CD8-positive, alpha-beta memory T cell (primary cell): ENCODE results near the gene GLO1. TPM values are rescaled to one million over a fixed set of nuclear protein-coding genes. Genes with fewer than 3 reads are reported as not detected.

ENCODE experiments used
- CTCF ChIA-PET: fragments of 350-600 bp; sonication (Branson Sonifier 250); formaldehyde crosslinking; loops from one replicate; lab custom pipeline; 2021; ENCODE audit warnings: antibody characterized with exemption; lab: Charles Lee
- POLR2A ChIA-PET: fragments of 350-600 bp; sonication (Branson Sonifier 250); formaldehyde crosslinking; loops from one replicate; lab custom pipeline; 2021; ENCODE audit warnings: antibody characterized with exemption; lab: Charles Lee
- DNase-seq, 5 donors: peaks; one replicate each; pipeline versions ENCODE4 v3.0.0 to v3.0.0-alpha.2; 2020 to 2022; ENCODE audit warnings: mixed read lengths in 1 of 5
- H3K27ac ChIP-seq: one replicate; pipeline ENCODE4 v1.7.0; 2013; ENCODE audit warnings: low read depth, mild to moderate bottlenecking, low read length, moderate library complexity
- H3K27me3 ChIP-seq: 2 replicates; pipeline ENCODE4 v1.7.0; 2013; ENCODE audit warnings: low read length, mild to moderate bottlenecking; ENCODE audit not compliant: insufficient read depth, poor library complexity, severe bottlenecking
- H3K36me3 ChIP-seq: 2 replicates; pipeline ENCODE4 v1.7.0; 2013; ENCODE audit warnings: mild to moderate bottlenecking, low read length, moderate library complexity; ENCODE audit not compliant: insufficient read depth
- H3K4me1 ChIP-seq: 2 replicates; pipeline ENCODE4 v1.7.0; 2013; ENCODE audit warnings: mild to moderate bottlenecking, low read length, moderate library complexity; ENCODE audit not compliant: insufficient read depth
- H3K4me3 ChIP-seq: 2 replicates; pipeline ENCODE4 v1.7.0; 2013; ENCODE audit warnings: mild to moderate bottlenecking, low read length
- H3K9me3 ChIP-seq: 2 replicates; pipeline ENCODE4 v1.7.0; 2013; ENCODE audit warnings: mild to moderate bottlenecking, low read length
- H3K27ac Mint-ChIP-seq, 8 donors: one replicate each; pipeline ENCODE4 v1.8.0; 2020 to 2021; ENCODE audit warnings: mixed read lengths in 8 of 8, mild to moderate bottlenecking in 6 of 8, inconsistent platforms in 3 of 8, moderate library complexity in 3 of 8
- H3K27me3 Mint-ChIP-seq, 2 donors: one replicate each; pipeline ENCODE4 v1.8.0; 2020 to 2021; ENCODE audit warnings: mixed read lengths in 2 of 2, mild to moderate bottlenecking in 1 of 2, moderate library complexity in 1 of 2
- H3K36me3 Mint-ChIP-seq, 3 donors: one replicate each; pipeline ENCODE4 v1.8.0; 2020 to 2021; ENCODE audit warnings: mixed read lengths in 3 of 3, inconsistent platforms in 1 of 3, mild to moderate bottlenecking in 1 of 3
- H3K4me1 Mint-ChIP-seq, 3 donors: one replicate each; pipeline ENCODE4 v1.8.0; 2020 to 2021; ENCODE audit warnings: mixed read lengths in 3 of 3, inconsistent platforms in 1 of 3, mild to moderate bottlenecking in 1 of 3
- H3K4me3 Mint-ChIP-seq, 7 donors: one replicate each; pipeline ENCODE4 v1.8.0; 2020 to 2021; ENCODE audit warnings: mixed read lengths in 7 of 7, mild to moderate bottlenecking in 6 of 7, moderate library complexity in 4 of 7, inconsistent platforms in 2 of 7
- H3K9me3 Mint-ChIP-seq, 5 donors: one replicate each; pipeline ENCODE4 v1.8.0; 2020 to 2022; ENCODE audit warnings: mixed read lengths in 5 of 5, mild to moderate bottlenecking in 3 of 5, moderate library complexity in 2 of 5, inconsistent platforms in 1 of 5
- polyA plus RNA-seq: library from polyadenylated mRNA; unstranded; fragments of 300-500 nt; fragmentation: Illumina TruSeq; gene quantifications from one replicate; pipeline ENCODE4 v1.2.3, GENCODE V29; 2021
- total RNA-seq, 2 experiments: library from RNA; stranded (reverse); gene quantifications; one replicate each; pipeline ENCODE4 v1.2.3, GENCODE V29; 2021

GLO1 gene
- total and polyA plus RNA-seq, 3 experiments from 2014 or later: 98.9 to 157 (median 153) TPM

DNA sequence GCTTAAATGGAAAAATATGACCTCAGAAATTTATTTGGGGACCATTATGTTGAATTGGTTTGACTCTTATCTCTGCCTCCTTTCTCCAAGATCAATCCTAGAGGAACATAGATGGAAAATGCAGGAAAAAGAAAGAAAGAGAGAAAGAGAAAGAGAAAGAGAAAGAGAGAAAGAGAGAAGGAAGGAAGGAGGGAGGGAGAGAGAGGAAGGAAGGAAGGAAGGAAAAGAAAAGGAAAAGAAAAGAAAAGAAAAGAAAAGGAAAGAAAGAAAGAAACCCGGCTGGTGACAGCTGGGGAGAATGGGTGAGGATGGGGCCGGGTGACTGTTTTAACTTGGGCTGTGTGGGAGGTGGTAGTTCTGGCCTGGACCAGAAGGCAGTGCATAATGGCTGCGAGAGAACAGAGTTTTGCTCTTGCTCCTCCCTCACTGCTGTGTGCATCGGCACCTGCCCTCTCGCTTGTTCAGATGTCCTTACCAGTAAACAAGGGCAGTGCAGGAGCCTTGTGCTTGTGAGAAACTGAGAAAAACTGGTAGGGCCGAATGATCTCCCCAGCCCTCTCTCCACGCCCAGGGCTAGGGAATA is 24.7 kb downstream of the GLO1 start:
- DNase-seq: no peak
- Histone ChIP-seq H3K36me3 (peaks cover 10% of the 10 kb centered on the region), H3K27me3 (no peaks in the 10 kb centered on the region), H3K4me1 (peaks cover 6% of the 10 kb centered on the region), H3K4me3 (no peak overlapping the region), H3K27ac (no peak overlapping the region), H3K9me3 (no peaks in the 10 kb centered on the region)
- H3K27ac Mint-ChIP-seq: peak overlapping the region in 4 of 8 donors; percentile 26 to 75 (median 49)
- H3K4me1 Mint-ChIP-seq: peaks cover 7 to 10% (median 7%) of the 10 kb centered on the region in 3 donors
- H3K9me3 Mint-ChIP-seq: no peaks in the 10 kb centered on the region
- ChIA-PET POLR2A (interaction anchor here (0.6 kb wide), 1 partner anchor 70 kb away, joined by 3 read pairs; no protein-coding TSS in a partner anchor), CTCF (interaction anchor here (1.1 kb wide), 1 partner anchor 10 kb away, joined by 3 read pairs; no protein-coding TSS in a partner anchor)
- peaks cover 7 to 68% (median 19%) of the 10 kb centered on the region in 3 donors for H3K36me3 Mint-ChIP-seq
- H3K4me3 Mint-ChIP-seq: no peak overlapping the region
- no peaks in the 10 kb centered on the region for H3K27me3 Mint-ChIP-seq

DNA sequence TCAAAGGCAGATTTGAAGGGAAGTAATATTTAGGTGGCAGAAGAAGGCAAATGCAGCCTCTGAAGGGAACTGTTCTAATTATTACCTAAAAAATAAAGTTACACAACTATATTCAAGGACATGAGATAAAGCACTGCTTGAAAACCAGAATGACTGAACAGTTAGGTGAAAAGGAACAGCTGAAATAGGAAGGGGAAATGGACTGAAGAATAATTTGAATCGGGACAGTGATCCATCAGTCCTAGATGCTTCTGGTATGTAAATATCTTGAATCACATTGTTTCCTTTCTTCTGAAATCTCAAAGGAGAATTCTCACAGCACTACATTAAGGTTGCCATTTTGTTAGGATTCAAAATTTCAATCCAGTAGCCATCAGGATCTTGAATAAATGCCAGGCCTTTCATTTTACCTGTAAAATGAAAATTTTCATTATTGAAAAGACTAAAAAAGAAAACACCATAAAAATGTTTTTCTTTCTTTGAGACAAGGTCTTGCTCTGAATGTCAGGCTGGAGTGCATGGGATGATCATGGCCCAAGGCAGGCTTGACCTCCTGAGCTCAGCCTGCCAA is 25.9 kb downstream of the GLO1 start:
- POLR2A ChIA-PET: interaction anchor here (0.7 kb wide), 1 partner anchor 38 kb away, joined by 3 read pairs; the partner anchor contains the start of gene DNAH8
- Histone ChIP-seq H3K4me1 (peaks cover 9% of the 10 kb centered on the region), H3K36me3 (peaks cover 7% of the 10 kb centered on the region), H3K27ac (no peak overlapping the region), H3K9me3 (no peaks in the 10 kb centered on the region), H3K27me3 (no peaks in the 10 kb centered on the region), H3K4me3 (no peak overlapping the region)
- CTCF ChIA-PET: no interaction called here
- Mint-ChIP-seq H3K27me3 (no peaks in the 10 kb centered on the region), H3K27ac (peak overlapping the region in 1 of 8 donors; percentile 5), H3K9me3 (no peaks in the 10 kb centered on the region), H3K4me1 (peaks cover 7 to 17% (median 8%) of the 10 kb centered on the region in 3 donors), H3K4me3 (no peak overlapping the region), H3K36me3 (peaks cover 7 to 59% (median 19%) of the 10 kb centered on the region in 3 donors)
- no peak for DNase-seq

DNA sequence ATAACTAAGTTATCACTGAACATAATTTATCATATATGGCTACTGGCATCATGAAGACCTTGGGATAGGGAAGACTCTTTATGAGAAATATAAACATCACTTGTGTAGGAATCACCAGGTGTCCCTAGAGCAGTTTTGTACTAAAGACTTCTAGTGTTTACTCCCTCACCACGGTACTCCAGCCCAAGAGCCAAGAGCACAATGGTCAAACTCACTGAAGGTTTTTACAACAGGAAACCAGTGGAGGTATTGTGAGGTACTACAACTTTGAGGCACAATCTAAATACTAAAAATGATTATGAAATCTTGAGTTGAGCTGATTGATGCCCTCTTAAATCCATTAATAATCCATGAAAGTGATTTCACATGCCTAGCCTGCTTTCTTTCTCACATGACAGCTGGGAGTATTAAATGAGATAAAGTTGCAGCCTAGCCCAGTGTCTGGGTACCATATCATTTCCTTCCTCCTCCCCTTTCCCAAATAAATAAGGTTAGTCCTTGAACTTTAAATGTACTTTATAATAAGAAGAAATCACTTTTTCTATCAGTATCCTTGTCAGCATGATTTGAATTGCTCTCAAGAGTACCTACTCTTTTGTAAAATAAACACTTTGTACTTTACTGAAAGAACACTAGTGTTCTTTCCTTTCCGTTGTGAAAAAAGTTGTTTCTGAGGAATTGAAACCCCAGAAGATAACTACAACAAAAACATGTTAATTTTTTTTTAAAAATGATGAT is 26.5 kb downstream of the GLO1 start:
- Histone ChIP-seq H3K4me1 (peaks cover 11% of the 10 kb centered on the region), H3K27ac (no peak overlapping the region), H3K27me3 (no peaks in the 10 kb centered on the region), H3K36me3 (peaks cover under 1% of the 10 kb centered on the region), H3K9me3 (no peaks in the 10 kb centered on the region), H3K4me3 (no peak overlapping the region)
- Mint-ChIP-seq H3K9me3 (no peaks in the 10 kb centered on the region), H3K27me3 (no peaks in the 10 kb centered on the region), H3K27ac (peak overlapping the region in 3 of 8 donors; percentile 5 to 78 (median 59)), H3K4me3 (no peak overlapping the region), H3K36me3 (peaks cover 7 to 53% (median 13%) of the 10 kb centered on the region in 3 donors), H3K4me1 (peaks cover 7 to 19% (median 8%) of the 10 kb centered on the region in 3 donors)
- CTCF ChIA-PET: no interaction called here
- POLR2A ChIA-PET: interaction anchor here (0.7 kb wide), 1 partner anchor 39 kb away, joined by 3 read pairs; the partner anchor contains the start of gene DNAH8
- no peak for DNase-seq

GRCh38 chr6:38673397-38674165 is 29.4 kb downstream of the GLO1 start:
- Mint-ChIP-seq H3K9me3 (no peaks in the 10 kb centered on the region), H3K27me3 (no peaks in the 10 kb centered on the region), H3K27ac (peak overlapping the region in 3 of 8 donors; percentile 1 to 13 (median 13)), H3K36me3 (peaks cover 7 to 36% (median 12%) of the 10 kb centered on the region in 3 donors), H3K4me1 (peaks cover 7 to 19% (median 8%) of the 10 kb centered on the region in 3 donors), H3K4me3 (no peak overlapping the region)
- no peaks in the 10 kb centered on the region for H3K27me3 ChIP-seq
- H3K27ac ChIP-seq: no peak overlapping the region
- H3K9me3 ChIP-seq: no peaks in the 10 kb centered on the region
- CTCF ChIA-PET: interaction anchor here (0.9 kb wide), 1 partner anchor 41 kb away, joined by 3 read pairs; no protein-coding TSS in a partner anchor
- no peak for DNase-seq
- H3K4me3 ChIP-seq: no peak overlapping the region
- POLR2A ChIA-PET: no interaction called here
- H3K36me3 ChIP-seq: no peaks in the 10 kb centered on the region
- peaks cover 11% of the 10 kb centered on the region for H3K4me1 ChIP-seq

GRCh38 chr6:38671885-38672467 is 31.0 kb downstream of the GLO1 start:
- Mint-ChIP-seq H3K36me3 (peaks cover 7 to 24% (median 9%) of the 10 kb centered on the region in 3 donors), H3K27me3 (no peaks in the 10 kb centered on the region), H3K27ac (peak overlapping the region in 2 of 8 donors; percentile 3 to 39), H3K4me3 (no peak overlapping the region), H3K4me1 (peaks cover 7 to 19% (median 8%) of the 10 kb centered on the region in 3 donors), H3K9me3 (no peaks in the 10 kb centered on the region)
- H3K36me3 ChIP-seq: no peaks in the 10 kb centered on the region
- peak in 2 of 5 donors; percentile 15 to 29 for DNase-seq
- no peaks in the 10 kb centered on the region for H3K9me3 ChIP-seq
- H3K4me3 ChIP-seq: no peak overlapping the region
- ChIA-PET CTCF (no interaction called here), POLR2A (no interaction called here)
- no peak overlapping the region for H3K27ac ChIP-seq
- no peaks in the 10 kb centered on the region for H3K27me3 ChIP-seq
- H3K4me1 ChIP-seq: peaks cover 11% of the 10 kb centered on the region

DNA sequence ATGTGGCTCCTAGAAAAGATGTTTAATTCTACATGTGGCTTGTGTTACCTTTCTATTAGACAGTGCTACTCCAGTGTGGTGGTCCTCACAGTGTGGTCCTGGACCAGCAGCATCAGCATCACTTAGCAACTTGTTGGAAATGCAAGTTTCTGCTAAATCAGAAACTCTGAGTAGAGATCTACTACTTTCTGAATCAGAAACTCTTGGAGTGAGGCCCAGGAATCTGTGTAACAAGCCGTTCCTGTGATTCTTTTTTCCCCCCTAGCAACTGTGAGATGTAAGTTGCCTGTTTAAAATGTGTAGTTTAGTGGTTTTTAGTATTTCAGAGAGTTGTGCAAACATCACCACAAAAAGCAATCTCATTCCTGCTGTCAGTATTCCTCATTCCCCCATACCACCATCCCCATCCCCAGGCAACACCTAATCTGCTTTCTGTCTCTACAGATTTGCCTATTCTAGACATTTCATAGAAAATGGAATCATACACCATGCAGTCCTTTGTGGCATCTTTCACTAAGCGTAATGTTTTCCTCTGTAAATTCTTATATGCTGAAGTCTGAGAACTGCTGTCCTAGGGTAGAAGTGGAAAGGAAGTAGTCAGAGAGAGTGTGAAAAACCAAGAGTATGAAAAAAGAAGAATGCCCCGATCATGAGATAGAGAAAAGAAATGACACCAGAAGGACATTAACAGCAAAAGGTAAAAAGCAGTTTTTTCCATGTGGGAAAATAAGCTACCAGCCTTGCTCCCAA is 44.4 kb downstream of the GLO1 start:
- ChIA-PET CTCF (no interaction called here), POLR2A (no interaction called here)
- Mint-ChIP-seq H3K27me3 (no peaks in the 10 kb centered on the region), H3K27ac (peak overlapping the region in 3 of 8 donors; percentile 36 to 93 (median 66)), H3K36me3 (peaks cover 0 to 19% (median 7%) of the 10 kb centered on the region in 3 donors), H3K4me1 (no peaks in the 10 kb centered on the region), H3K4me3 (no peak overlapping the region), H3K9me3 (no peaks in the 10 kb centered on the region)
- Histone ChIP-seq H3K27ac (no peak overlapping the region), H3K9me3 (no peaks in the 10 kb centered on the region), H3K27me3 (no peaks in the 10 kb centered on the region), H3K36me3 (no peaks in the 10 kb centered on the region), H3K4me1 (no peaks in the 10 kb centered on the region), H3K4me3 (no peak overlapping the region)
- DNase-seq: no peak

DNA sequence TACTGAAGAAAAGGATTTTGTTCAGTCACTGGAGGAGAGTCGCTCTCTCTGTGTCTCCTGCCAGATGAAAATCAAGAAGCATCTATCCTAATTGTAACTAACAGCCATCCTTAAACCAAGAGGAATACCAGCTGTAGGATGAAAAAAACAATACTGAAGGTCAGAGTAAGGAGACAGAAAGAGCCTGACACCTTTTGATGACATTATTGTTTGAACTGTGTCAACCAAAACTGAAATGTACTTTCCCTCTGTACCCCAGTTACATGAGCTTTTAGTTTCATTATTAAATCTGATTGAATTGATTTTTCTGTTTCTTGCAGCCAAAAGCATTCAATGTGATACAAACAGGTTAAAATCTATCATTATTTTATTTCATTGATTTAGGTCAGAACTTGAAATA is 46.0 kb downstream of the GLO1 start:
- Mint-ChIP-seq H3K4me3 (no peak overlapping the region), H3K4me1 (no peaks in the 10 kb centered on the region), H3K36me3 (peaks cover 0 to 18% (median 7%) of the 10 kb centered on the region in 3 donors), H3K27ac (no peak overlapping the region), H3K9me3 (no peaks in the 10 kb centered on the region), H3K27me3 (no peaks in the 10 kb centered on the region)
- no peak overlapping the region for H3K27ac ChIP-seq
- CTCF ChIA-PET: no interaction called here
- DNase-seq: no peak
- H3K36me3 ChIP-seq: no peaks in the 10 kb centered on the region
- no peak overlapping the region for H3K4me3 ChIP-seq
- H3K27me3 ChIP-seq: no peaks in the 10 kb centered on the region
- no peaks in the 10 kb centered on the region for H3K4me1 ChIP-seq
- H3K9me3 ChIP-seq: no peaks in the 10 kb centered on the region
- POLR2A ChIA-PET: no interaction called here
